Chondrocyte (in vitro differentiated cells): ENCODE results near the gene MRC2. TPM values are rescaled to one million over a fixed set of nuclear protein-coding genes. Genes with fewer than 3 reads are reported as not detected.
A peak's percentile ranks its signal among the peaks of the same experiment; 100 is the strongest.

Source experiments
- DNase-seq: peaks from one replicate; pipeline ENCODE4 v3.0.0; 2021; ENCODE audit warnings: mixed read lengths, low spot score
- H3K27ac Mint-ChIP-seq: one replicate; pipeline ENCODE4 v1.8.0; 2021; ENCODE audit warnings: mild to moderate bottlenecking, moderate library complexity, mixed read lengths; ENCODE audit not compliant: unreplicated experiment
- H3K27me3 Mint-ChIP-seq: 2 replicates; pipeline ENCODE4 v1.8.0; 2021; ENCODE audit warnings: low read depth, mixed read lengths
- H3K36me3 Mint-ChIP-seq: 2 replicates; pipeline ENCODE4 v1.8.0; 2021; ENCODE audit warnings: low read depth, mixed read lengths
- H3K4me1 Mint-ChIP-seq: 2 replicates; pipeline ENCODE4 v1.8.0; 2021; ENCODE audit warnings: low read depth, mild to moderate bottlenecking, mixed read lengths
- H3K4me3 Mint-ChIP-seq: one replicate; pipeline ENCODE4 v1.8.0; 2021; ENCODE audit warnings: mild to moderate bottlenecking, moderate library complexity, mixed read lengths; ENCODE audit not compliant: unreplicated experiment
- H3K9me3 Mint-ChIP-seq: 2 replicates; pipeline ENCODE4 v1.8.0; 2021; ENCODE audit warnings: low read depth, mixed read lengths
- CTCF ChIP-seq: fragments of 200-600 bp; sonication (generic); IDR thresholded peaks from 2 replicates; pipeline ENCODE4 v1.5.0; 2021; ENCODE audit warnings: antibody characterized with exemption, mild to moderate bottlenecking, moderate library complexity
- total RNA-seq: library from RNA; stranded (reverse); gene quantifications from 3 replicates; pipeline ENCODE4 v1.2.1, GENCODE V29; 2021

Gene MRC2
- total RNA-seq, 1 donor from 2014 or later: 353 TPM

DNA sequence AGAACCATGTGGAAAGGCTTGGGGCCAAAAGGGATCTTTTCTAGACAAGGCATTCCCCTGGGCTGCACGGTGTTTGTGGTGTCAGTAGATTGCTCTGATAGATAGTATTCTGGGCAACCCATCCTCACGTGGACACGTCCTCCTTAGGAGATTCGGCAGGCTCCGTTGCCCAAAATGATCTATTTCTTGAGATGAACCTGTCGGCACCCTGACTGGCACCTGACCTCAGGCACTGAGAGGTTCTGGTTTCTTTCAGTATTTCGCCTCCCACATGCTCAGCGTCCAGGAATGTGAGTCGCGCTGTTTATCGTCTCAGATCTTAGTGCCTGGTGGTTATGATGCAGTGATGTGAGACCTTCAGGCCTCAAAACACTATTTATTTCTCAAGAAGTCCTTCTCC lies 91.0 kb downstream of the MRC2 start:
- DNase-seq: no peak

DNA sequence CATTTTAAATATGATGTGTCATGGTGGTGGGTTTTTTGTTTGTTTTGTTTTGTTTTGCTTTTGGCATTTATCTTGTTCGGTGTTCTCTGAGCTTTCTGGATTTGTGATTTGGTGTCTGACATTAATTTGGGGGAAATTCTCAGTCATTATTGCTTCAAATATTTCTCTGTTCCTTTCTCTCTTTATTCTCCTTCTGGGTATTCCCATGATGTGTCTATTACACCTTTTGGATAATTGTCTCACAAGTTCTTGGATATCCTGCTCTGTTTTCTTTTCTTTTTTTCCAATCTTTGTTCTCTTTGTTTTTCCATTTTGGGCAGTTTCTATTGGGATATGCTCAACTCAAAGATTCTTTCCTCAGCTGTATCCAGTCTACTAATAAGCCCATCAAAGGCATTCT lies 92.1 kb downstream of the MRC2 start:
- Mint-ChIP-seq H3K36me3 (peaks cover 2% of the 10 kb centered on the region), H3K27ac (no peak overlapping the region), H3K9me3 (peaks cover 9% of the 10 kb centered on the region), H3K27me3 (no peaks in the 10 kb centered on the region), H3K4me3 (no peak overlapping the region), H3K4me1 (peaks cover 6% of the 10 kb centered on the region)
- no peak for DNase-seq
- no peak for TF ChIP-seq CTCF

More for the DNA sequence above, 91.0 kb downstream of the MRC2 start:
- H3K9me3 Mint-ChIP-seq: peaks cover 9% of the 10 kb centered on the region
- no peak overlapping the region for H3K27ac Mint-ChIP-seq
- no peak for TF ChIP-seq CTCF
- peaks cover 2% of the 10 kb centered on the region for H3K36me3 Mint-ChIP-seq
- H3K4me3 Mint-ChIP-seq: no peak overlapping the region
- no peaks in the 10 kb centered on the region for H3K27me3 Mint-ChIP-seq
- H3K4me1 Mint-ChIP-seq: peaks cover 5% of the 10 kb centered on the region

GRCh38 chr17:62720126-62720850 lies 92.8 kb downstream of the MRC2 start:
- TF ChIP-seq CTCF: peak; percentile 48
- H3K4me1 Mint-ChIP-seq: peaks cover 10% of the 10 kb centered on the region
- no peak overlapping the region for H3K27ac Mint-ChIP-seq
- peaks cover 2% of the 10 kb centered on the region for H3K36me3 Mint-ChIP-seq
- peaks cover 9% of the 10 kb centered on the region for H3K9me3 Mint-ChIP-seq
- no peak overlapping the region for H3K4me3 Mint-ChIP-seq
- no peak for DNase-seq
- H3K27me3 Mint-ChIP-seq: no peaks in the 10 kb centered on the region

- H3K27ac Mint-ChIP-seq: no peak overlapping the region
- peaks cover 2% of the 10 kb centered on the region for H3K36me3 Mint-ChIP-seq
- H3K9me3 Mint-ChIP-seq: peaks cover 9% of the 10 kb centered on the region
- DNase-seq: no peak
- H3K4me1 Mint-ChIP-seq: peaks cover 16% of the 10 kb centered on the region
- no peaks in the 10 kb centered on the region for H3K27me3 Mint-ChIP-seq
- TF ChIP-seq CTCF: no peak
- no peak overlapping the region for H3K4me3 Mint-ChIP-seq
Measured at GRCh38 chr17:62722625-62723024, 95.2 kb downstream of the MRC2 start.

DNA sequence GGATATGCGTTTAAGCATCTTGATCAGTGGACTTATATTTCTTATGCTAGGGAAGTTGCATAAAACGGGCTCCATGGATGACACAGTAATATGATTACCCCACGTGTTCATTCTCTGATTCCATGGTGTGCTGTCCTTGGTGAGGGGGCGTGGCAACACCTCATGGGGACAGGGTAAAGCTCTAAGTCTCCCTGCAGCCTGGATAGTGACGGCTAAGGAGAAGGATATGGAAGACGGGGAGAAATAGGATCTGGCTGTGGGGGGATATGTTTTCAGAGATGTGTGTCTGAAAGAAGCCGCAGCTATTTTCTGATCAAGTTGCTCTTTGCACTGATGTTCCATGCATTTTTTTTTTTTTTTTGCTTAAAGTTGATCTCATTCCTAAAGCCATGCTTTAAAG lies 96.4 kb downstream of the MRC2 start:
- Mint-ChIP-seq H3K9me3 (peaks cover 9% of the 10 kb centered on the region), H3K36me3 (peaks cover 2% of the 10 kb centered on the region), H3K27me3 (no peaks in the 10 kb centered on the region), H3K4me3 (no peak overlapping the region), H3K27ac (no peak overlapping the region), H3K4me1 (peaks cover 16% of the 10 kb centered on the region)
- no peak for DNase-seq
- no peak for TF ChIP-seq CTCF
